Measurements from ENCODE around the gene SLC7A11. TPM values are rescaled to one million over a fixed set of nuclear protein-coding genes. Genes with fewer than 3 reads are reported as not detected.
"Not testable (repeated sequence)": the region's sequence is repeated elsewhere in the genome, so short reads cannot be mapped to it uniquely, and the experiment has no call there.

The SLC7A11 gene
- total RNA-seq, 1 donor from 2014 or later: 0.93 TPM

DNA sequence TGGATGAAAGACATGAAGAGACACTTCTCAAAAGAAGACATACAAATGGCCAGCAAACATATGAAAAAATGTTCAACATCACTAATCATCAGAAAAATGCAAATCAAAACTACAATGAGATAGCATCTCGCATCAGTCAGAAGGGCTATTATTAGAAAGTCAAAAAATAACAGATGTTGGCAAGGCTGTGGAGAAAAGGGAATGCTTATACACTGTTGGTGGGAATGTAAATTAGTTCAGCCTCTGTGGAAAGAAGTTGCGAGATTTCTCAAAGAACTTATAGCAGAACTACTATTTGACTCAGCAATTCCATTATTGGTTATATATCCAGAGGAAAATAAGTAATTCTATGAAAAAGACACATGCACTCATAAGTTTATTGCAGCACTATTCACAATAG, 31.6 kb downstream of the SLC7A11 start:
- DNase-seq (ENCODE audit: low spot score): not testable (repeated sequence)

DNA sequence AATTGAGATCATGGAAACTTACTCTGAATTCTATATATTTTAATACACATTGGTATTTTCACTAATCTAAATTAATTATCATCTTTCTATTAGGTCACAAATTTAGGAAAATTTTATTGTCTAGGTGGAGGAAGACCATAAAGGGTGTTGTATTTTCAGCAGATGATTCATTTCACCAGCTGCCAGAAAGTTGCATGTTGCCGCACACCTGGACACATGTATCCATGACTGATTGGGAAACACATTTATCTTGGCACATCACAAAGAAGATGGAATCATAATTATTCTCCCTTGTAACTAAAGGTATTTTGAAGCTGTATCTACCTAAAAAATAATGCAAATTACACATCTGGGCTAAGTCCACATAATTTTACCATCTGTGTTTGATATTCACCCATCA, 33.1 kb downstream of the SLC7A11 start:
- no peak for DNase-seq (ENCODE audit: low spot score)

DNA sequence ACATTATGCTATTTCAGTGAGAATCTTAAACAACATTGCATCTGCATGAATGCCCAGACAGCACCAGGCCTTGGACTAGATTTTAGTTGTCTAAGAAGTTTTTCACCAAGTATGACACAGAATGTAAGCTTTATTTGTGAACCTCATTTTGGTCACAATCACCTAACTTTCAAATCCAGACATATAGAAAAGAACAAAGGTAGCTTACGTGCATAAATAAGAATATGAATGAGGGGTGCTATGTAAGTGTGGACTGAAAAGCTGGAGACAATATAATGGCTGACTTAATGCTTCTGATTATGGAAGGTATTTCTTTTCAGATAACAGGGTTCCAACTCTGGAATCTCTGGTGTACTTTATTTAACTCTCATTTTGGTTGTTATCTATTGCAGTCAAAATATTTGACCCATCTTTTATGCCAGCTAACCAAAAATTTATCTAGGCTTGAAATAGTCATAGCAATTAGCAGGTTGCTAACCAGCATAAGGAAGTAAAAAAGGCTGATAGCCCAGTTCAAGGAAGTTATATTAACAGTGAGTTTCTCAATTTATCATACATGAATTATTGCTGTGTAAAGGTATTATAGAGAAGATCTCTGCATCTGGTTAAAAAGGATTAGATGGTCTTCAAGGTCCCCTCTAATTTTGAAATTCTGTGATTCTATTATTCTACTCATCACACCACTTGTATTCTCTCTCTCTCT, 36.5 kb downstream of the SLC7A11 start:
- DNase-seq (ENCODE audit: low spot score): no peak

DNA sequence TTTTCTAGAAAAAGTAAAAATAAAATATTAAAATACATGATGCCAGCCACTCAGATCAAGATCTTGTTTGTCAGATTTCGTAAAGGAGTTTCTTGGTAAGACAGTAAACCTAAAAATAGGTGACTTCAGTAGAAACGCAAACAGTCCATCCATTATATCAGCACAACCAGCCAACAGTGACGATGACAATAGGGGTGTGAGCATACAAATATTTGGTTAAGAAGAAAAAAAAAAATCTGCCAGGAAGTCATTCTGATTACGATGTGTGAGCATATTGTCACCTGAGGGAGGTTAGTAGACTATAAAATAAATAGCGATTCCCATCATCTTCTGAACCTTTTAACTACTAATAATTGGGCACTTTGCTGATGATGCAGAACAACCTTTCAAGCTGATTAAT, 37.6 kb downstream of the SLC7A11 start:
- DNase-seq (ENCODE audit: low spot score): no peak

DNA sequence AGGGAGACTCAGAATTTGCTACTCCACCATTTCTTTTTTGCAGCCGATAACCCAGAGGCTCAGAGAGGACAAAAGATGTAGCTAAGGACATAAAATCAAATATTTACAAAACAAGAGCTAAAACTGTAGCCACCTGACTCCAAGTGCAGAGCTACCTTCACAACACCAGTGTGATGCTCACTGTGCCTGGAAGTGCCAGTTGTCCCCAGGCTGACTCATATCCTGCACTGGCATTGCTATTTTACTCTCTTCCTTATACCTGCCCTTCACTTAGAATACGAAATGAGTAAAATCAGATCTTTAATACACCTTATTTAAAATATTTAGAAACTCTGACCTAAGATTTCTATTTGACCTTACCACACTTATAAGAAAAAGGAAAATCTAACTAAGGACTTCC, 39.5 kb downstream of the SLC7A11 start:
- no peak for DNase-seq (ENCODE audit: low spot score)

DNA sequence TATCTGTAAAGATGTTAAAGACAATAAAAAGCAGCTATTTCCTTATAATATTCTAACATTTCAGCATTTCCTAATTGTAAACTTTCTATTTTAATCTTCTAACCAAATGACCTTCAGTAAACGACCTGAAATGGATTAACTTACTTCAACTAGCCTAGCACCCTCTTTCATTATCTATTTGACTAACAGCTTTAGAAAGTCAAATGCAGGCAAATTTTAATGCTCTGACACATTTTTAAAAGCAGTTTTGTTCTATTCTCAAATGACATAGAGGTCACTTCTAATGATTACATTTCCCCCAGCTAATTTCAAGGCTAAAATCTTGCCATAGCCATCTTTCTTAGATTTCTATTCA, 41.9 kb downstream of the SLC7A11 start:
- no peak for DNase-seq (ENCODE audit: low spot score)

DNA sequence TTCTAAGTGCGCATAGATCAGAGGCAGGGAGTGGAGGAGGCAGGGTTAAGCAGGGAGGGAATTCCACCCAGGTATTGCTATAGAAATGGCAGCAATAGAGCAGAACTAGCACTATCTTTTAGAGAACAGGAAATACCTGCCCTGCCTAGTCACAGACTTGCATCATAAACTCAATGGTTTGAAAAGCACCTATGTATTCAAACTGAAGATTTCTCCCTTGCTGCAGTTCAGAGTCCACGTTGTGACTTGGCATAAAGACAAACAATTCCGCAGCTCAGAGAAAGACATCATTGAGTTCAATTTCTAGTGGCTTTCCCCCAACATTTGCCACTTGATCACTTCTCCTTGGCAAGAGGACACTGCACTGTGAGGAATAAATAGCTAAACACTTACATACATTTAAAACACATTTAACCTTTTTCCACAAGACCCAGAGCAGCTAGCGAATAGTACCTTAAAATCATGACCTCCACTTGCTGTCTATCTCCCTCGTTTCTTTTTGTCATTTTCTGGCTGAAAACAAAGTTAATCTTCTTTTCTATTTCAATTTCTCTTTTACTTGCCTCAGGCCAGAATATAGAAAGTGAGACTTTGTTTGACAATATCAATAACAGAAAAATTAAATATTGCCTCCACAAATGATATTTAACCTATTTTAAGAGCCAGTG, 42.4 kb downstream of the SLC7A11 start:
- DNase-seq (ENCODE audit: low spot score): no peak

DNA sequence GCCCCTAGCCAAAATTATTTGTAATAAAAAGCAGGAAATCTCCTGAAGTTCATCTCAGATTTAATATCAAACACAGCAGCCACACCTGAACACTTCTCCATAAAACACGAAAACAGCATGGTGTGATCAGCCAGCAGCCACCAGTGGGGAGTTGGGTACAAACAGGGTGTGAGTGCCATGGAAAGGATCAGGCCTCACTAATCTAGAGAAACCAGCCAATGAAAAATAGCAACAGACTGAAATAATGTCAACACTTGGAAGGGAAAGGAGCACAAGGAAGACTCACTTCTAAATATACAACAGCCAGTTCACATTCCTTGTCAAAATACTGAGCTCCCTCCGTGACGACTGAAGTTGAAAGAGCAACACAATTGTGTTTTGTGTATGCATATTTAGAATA, 46.0 kb downstream of the SLC7A11 start:
- no peak for DNase-seq (ENCODE audit: low spot score)

DNA sequence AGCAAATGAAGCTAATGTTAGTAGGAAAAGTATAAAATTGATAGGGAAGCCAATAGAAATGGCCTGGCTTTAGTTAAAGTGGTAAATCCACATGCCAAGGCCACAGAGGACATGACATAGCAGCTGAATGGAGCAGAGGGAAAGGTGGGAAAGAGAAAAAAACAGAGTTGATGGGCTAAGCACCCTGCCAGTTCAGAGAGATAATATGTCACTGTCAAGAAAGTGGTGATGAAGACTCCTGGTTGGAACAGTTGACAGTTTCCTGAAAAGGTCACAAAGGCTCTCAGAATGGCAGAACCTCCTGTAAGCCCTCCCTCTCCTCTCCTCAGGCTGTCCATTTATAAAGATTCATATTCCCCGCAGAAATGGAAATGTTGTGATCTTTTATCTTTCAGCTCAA, 48.2 kb downstream of the SLC7A11 start:
- DNase-seq (ENCODE audit: low spot score): no peak

DNA sequence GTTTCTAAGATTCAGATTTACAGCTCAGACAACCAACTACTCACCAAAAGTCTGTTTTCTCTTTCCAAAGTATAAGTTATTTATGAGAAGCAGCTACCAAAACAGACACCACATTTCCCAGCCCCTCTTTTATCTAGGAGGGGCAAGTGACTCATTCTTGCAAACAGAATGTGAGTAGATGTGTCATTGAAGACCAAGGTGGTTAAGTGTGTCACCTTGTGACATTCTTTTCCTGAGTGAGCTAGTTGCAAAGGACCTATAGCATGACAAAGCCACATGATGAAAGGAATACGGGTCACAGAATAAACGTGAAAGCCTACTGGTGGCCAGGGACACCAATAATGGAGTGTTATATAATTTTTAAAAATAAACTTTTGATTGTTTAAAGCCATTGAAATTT, 50.0 kb downstream of the SLC7A11 start:
- DNase-seq (ENCODE audit: low spot score): no peak

DNA sequence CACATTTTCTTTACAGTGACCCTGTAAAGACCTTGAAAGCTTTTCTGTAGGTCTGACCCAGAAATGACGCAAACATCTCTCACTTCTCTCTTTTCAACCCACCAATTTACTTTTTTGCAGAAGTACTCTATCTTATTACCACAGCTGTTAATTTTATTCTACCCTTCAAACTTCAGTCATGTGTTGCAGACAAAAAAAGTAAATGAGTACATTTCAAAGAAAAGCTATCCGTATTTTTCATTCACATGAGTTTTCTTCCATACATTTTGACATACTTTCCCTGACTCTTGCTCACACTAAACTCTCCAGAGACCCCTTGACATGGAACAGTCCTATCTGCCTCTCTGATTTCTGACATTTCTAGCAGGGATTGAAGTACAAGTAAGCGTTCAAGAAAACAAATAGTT, 51.7 kb downstream of the SLC7A11 start:
- DNase-seq (ENCODE audit: low spot score): no peak

DNA sequence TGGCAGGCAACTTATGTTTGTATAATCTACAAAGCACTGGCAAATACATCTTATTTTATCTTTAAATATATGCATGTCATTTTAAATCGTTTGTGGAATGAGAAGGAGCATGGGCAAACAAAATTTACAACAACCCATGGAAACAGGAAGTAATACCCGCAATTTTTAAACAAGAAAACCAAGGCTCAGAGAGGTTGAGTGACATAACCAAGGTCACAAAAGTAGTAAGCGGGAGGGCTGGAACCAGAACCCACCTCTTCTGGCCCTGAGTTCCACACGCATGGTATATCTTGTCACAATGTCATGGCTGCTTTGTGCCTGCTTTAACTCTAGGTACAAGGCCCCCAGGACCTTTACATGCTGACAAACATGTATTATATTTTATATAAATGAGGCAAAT, 52.9 kb downstream of the SLC7A11 start:
- DNase-seq (ENCODE audit: low spot score): no peak

DNA sequence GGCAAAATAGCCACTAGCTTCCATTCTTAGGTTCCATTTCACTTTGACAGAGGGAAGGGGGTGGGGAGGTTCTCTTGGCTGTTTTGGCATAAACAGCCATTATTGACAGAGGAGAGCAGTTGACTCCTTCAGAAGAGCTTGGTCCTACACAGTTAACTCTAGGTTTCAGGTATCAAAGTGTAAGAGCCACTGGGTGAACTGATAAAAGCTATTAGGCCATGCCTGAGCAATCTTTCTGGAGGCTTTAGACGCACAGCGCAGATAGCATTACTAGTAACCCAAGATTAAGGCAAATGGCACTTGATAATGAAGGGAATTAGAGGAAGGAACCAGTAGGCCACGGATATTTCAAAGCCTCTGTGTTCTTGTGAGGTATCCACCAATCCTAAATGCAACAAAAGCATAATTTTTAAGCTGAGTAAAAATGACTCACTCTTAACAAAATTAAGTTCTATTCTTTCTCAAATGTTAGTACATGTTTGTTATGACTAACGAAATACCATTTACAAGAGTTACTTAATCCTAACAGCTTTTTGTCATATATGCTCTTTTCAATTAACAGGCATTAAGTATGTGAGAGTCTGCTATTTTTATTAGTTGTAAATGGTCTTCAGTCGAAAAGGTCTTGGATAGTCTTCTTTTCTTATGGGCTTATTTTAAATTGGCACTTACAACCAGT, 53.6 kb downstream of the SLC7A11 start:
- no peak for DNase-seq (ENCODE audit: low spot score)

DNA sequence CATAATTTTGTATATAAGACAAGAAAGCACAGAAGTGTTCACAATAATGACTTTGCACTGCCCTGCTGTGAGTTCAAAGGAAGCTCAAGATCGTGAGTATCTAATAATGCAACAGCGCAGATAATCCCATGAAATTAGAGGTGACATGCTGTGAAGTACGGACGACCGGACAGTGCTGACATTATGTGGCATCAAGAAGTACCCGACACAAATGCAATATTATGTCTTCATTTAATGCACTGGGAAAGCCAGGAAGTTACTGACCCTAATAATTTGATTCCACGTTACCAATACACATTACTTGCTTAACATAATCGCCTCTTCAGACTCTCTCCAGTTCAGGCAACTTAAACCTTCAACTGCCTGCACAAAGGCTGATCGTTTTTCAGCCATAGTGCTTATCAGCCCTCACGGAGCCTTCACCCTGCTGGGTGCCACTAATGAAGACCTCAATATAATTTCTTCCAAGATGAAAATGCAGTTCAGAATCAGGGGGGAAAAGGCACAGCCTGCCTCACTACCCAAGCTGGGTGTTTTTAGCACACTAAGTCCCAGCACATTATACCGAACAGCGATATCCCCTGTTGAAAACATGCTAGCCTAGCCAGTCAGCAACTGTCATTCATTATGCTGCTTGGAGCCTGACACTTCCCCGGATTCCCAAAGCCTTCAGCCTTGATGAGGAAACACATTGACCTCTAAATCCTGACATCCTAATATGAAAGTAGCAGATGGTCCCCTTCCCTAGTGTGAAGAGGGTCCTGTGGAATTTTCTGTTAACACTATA, 56.1 kb downstream of the SLC7A11 start:
- no peak for DNase-seq (ENCODE audit: low spot score)

DNA sequence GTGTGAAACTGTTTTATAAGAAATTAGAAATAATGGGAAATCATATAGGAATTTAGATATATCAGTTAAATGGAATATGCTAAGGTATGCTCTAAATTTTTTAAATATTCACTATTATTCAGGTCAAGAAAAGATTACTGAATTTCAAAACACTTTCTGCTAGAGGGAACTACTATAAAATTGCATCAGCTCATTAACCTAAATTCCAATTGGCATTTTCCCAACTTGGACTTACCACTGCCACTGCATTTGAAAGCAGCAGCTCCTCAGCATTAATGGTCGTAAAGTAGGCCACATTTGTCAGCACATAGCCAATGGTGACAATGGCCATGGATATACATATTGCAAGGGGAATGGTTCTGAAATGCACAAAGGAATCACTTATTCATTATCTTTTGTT, 57.3 kb downstream of the SLC7A11 start:
- no peak for DNase-seq (ENCODE audit: low spot score)

DNA sequence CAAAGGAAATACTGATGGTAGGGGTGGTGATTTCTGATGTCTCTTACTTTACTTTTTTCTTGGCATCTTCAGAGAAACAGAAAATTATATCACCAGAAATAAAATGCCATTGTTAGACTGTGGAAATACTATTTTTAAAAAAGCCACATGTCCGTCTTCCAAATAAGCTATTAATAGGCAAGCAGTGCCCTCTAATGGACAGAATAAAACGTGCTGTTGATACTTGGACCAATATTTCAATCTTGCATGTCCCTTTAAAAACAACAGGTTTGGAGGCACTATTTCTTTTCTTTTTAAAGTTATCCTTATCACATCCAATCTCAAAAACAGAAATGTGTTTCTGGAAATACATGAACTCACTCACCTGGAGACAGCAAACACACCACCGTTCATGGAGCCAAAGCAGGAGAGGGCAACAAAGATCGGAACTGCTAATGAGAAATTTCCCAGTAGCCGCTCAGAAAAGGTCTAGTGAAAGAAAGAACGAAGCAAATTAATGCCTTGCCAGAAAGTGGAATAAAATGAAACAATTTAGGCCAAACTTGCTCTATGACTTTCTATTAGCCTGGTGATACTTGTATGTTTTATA, 59.2 kb downstream of the SLC7A11 start:
- no peak for DNase-seq (ENCODE audit: low spot score)

DNA sequence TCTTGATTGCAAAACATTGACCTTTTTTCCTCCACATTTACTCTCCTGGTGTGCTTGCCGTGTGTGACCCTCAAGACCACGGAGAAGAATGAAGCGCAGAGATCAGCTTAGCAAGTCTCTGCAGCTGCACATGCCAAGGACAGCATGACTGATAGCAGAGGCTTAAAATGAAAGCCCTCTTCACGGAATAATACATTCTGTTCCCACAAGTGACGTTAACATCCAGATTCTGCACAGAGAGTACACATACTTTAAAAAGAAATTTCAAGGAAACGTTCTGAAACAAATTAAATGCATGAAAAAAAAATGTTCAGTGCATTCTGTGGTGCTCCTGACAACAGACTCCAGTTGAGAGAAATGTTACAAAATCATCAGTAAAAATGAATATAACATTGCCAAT, 60.9 kb downstream of the SLC7A11 start:
- DNase-seq (ENCODE audit: low spot score): no peak

DNA sequence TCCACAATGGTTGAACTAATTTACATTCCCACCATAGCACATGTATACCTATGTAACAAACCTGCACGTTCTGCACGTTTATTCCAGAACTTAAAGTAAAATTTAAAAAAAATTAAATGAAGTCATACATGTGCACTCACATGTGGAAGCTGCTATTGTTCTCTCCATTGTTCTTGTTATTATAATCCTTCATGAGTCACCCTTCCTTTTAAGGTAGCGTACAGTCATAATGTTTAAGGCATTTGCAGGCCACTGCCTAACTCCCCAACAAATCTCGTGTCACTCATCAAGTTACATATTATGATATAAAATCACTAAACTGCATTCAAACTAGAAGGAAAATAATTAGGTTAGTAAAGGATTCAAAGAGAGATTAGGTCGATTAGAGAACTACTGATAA, 63.6 kb downstream of the SLC7A11 start:
- DNase-seq (ENCODE audit: low spot score): no peak

DNA sequence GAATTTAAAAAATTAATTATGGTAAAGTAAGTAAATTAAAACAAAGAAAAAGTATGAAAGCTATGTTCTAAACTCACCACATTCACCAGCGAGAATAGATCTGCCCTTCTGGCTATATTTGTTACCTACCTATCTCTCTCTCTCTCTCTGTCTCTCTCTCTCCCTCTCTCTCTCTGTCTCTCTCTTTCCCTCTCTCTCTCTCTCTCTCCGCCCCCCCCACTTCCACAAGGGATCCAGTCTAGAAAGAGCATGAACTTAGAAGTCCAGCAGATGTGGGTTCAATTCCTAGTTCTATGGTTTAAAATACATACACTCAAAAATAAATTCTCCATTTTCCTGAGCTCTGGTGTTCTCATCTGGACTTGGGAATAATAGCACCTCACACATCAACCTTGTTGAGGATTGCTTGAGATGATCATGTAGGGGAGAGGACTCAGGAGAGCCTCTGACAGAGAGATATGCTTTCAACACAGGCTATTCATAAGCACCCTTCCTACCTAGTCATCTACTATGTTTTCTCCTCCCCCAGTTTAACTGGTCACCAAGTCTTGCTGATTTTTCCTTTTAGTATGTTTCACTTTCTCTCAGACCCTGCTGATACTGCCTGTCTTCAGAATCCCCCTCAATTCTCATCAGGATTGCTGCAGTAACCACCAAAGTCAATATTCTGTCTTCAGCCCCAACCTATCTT, 64.7 kb downstream of the SLC7A11 start:
- DNase-seq (ENCODE audit: low spot score): no peak

DNA sequence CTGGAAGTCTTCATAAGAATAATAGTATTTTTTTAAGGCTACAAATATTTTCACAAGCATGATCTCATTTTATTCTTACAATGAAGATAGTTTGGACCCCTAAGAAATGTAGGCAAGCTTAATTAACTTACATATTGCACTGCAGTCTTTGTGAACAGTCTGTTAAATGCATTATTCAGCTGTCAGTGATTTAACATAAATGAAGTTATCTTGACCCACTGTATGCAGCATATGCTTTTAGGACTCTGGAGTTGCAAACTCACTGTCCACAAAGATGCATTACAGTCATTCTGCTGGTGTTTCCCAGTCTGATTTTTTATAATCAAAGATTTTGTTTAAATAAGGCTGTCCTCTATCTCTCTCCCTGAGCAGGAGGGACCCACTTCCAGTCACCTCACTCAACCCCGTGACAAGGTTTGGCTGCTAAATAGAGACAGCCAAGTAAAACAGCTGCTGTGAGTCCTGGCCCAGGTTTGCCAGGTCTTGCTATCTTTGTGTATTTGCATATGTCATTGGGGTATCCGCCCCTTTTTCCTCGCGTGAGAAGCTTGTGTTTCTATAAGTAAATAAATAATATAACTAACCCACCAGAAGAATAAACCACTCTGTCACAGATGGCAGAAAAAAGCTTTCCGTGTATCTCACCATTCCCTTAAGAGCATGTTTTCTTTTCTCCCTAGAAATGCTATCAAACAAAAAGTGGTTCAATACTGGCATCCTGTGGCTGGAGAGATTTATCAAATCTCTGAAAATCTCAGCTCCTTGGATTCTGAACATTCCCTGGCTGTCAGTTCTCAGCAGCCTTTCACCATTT, 67.0 kb downstream of the SLC7A11 start:
- DNase-seq (ENCODE audit: low spot score): no peak

Data from mesenteric fat pad (tissue), 1 donor.